ENCODE results near the gene ACTA1.
"Not testable (repeated sequence)": the region's sequence is repeated elsewhere in the genome, so short reads cannot be mapped to it uniquely, and the experiment has no call there.

ACTA1 gene

GRCh38 chr1:229438021-229438420, 4.1 kb upstream of the ACTA1 start:
- no peak for DNase-seq

- DNase-seq, result no peak
These were observed 3.5 kb upstream of the ACTA1 start for GRCh38 chr1:229437443-229437842.

- DNase-seq, result no peak
These were observed 2.3 kb upstream of the ACTA1 start for GRCh38 chr1:229436201-229436600.

- no peak for DNase-seq
These were observed 752 bp upstream of the ACTA1 start for GRCh38 chr1:229434641-229435051.

GRCh38 chr1:229433364-229434004, 410 bp downstream of the ACTA1 start:
- no peak for DNase-seq

GRCh38 chr1:229432905-229433304, 989 bp downstream of the ACTA1 start:
- DNase-seq, result no peak

GRCh38 chr1:229432116-229432461, 1.8 kb downstream of the ACTA1 start:
- no peak for DNase-seq

- no peak for DNase-seq
These were observed 2.4 kb downstream of the ACTA1 start for GRCh38 chr1:229431284-229432115.

- DNase-seq, result no peak
These were observed 3.1 kb downstream of the ACTA1 start for GRCh38 chr1:229430761-229431283.

- DNase-seq, result no peak
These were observed 5.6 kb downstream of the ACTA1 start for GRCh38 chr1:229428256-229428655.

GRCh38 chr1:229427572-229427971, 6.3 kb downstream of the ACTA1 start:
- DNase-seq, result no peak

- no peak for DNase-seq
These were observed 8.2 kb downstream of the ACTA1 start for GRCh38 chr1:229425564-229426159.

- no peak for DNase-seq
These were observed 13.1 kb downstream of the ACTA1 start for GRCh38 chr1:229420765-229421164.

- DNase-seq, result no peak
These were observed 13.7 kb downstream of the ACTA1 start for GRCh38 chr1:229420224-229420623.

GRCh38 chr1:229418586-229418985, 15.3 kb downstream of the ACTA1 start:
- not testable (repeated sequence) for DNase-seq

GRCh38 chr1:229412810-229413209, 21.1 kb downstream of the ACTA1 start:
- not testable (repeated sequence) for DNase-seq

GRCh38 chr1:229412056-229412455, 21.8 kb downstream of the ACTA1 start:
- no peak for DNase-seq

GRCh38 chr1:229411434-229412055, 22.3 kb downstream of the ACTA1 start:
- DNase-seq, result no peak

- peak; percentile 54 for DNase-seq
These were observed 23.0 kb downstream of the ACTA1 start for GRCh38 chr1:229410692-229411433.

GRCh38 chr1:229410370-229410691, 23.6 kb downstream of the ACTA1 start:
- DNase-seq, result no peak

GRCh38 chr1:229409616-229410369, 24.1 kb downstream of the ACTA1 start:
- DNase-seq, result no peak

GRCh38 chr1:229408458-229409037, 25.3 kb downstream of the ACTA1 start:
- DNase-seq, result no peak
